Neural cell (in vitro differentiated cells): ENCODE measurements around the gene CISH. TPM values are rescaled to one million over a fixed set of nuclear protein-coding genes. Genes with fewer than 3 reads are reported as not detected.

Experiments used
- H2AFZ ChIP-seq: fragments of 200-600, 300-800 bp; sonication (generic), shearing (Covaris generic); 2 replicates; pipeline ENCODE4 v1.6.0; 2014; ENCODE audit warnings: low read depth, mild to moderate bottlenecking, antibody characterized with exemption, low read length, moderate library complexity
- H3F3A ChIP-seq: fragments of 200-600 bp; shearing (Covaris generic); 2 replicates; pipeline ENCODE4 v1.6.1; 2016; ENCODE audit warnings: mild to moderate bottlenecking, moderate library complexity, mixed read lengths, antibody characterized with exemption, low read length; ENCODE audit not compliant: insufficient read depth, poor library complexity, severe bottlenecking
- H3K27ac ChIP-seq: fragments of 200-600, 300-800 bp; sonication (generic), shearing (Covaris generic); 2 replicates; pipeline ENCODE4 v1.5.1; 2014; ENCODE audit warnings: mild to moderate bottlenecking, low read length, moderate library complexity
- H3K27me3 ChIP-seq: fragments of 300-800, 200-600 bp; sonication (generic), shearing (Covaris generic); 2 replicates; pipeline ENCODE4 v1.6.0; 2014; ENCODE audit warnings: mild to moderate bottlenecking, low read depth, low read length, moderate library complexity; ENCODE audit not compliant: insufficient read depth
- H3K36me3 ChIP-seq: fragments of 300-800, 200-600 bp; sonication (generic), shearing (Covaris generic); 2 replicates; pipeline ENCODE4 v1.5.1; 2014; ENCODE audit warnings: mild to moderate bottlenecking, antibody characterized with exemption, low read length, moderate library complexity; ENCODE audit not compliant: insufficient read depth
- H3K4me2 ChIP-seq: fragments of 300-800, 200-600 bp; sonication (generic), shearing (Covaris generic); 2 replicates; pipeline ENCODE4 v1.6.0; 2014; ENCODE audit warnings: mild to moderate bottlenecking, low read length
- H3K4me3 ChIP-seq: fragments of 300-800, 200-600 bp; sonication (generic), shearing (Covaris generic); 2 replicates; pipeline ENCODE4 v1.5.1; 2014; ENCODE audit warnings: mild to moderate bottlenecking, low read length, moderate library complexity
- H3K79me2 ChIP-seq: fragments of 200-600 bp; shearing (Covaris generic); replicated peaks from 2 replicates; pipeline ENCODE4 v1.6.0; 2014; ENCODE audit warnings: mild to moderate bottlenecking, low read length, moderate library complexity; ENCODE audit not compliant: insufficient read depth
- H3K9ac ChIP-seq: fragments of 300-800, 200-600 bp; sonication (generic), shearing (Covaris generic); 2 replicates; pipeline ENCODE4 v1.6.1; 2016; ENCODE audit warnings: mild to moderate bottlenecking, low read length, mixed read lengths
- H3K9me2 ChIP-seq: fragments of 200-600 bp; shearing (Covaris generic); 2 replicates; pipeline ENCODE4 v1.6.1; 2016; ENCODE audit warnings: mild to moderate bottlenecking, low read length, mixed read lengths; ENCODE audit not compliant: insufficient read depth
- H3K9me3 ChIP-seq: fragments of 200-600, 300-800 bp; sonication (generic), shearing (Covaris generic); 2 replicates; pipeline ENCODE4 v1.6.1; 2016; ENCODE audit warnings: mild to moderate bottlenecking, mixed run types, low read length, moderate library complexity, mixed read lengths
- H4K20me1 ChIP-seq: fragments of 200-600 bp; shearing (Covaris generic); 2 replicates; pipeline ENCODE4 v1.6.1; 2016; ENCODE audit warnings: mild to moderate bottlenecking, mixed run types; ENCODE audit not compliant: insufficient read depth
- CTCF ChIP-seq: fragments of 450-650 bp; IDR thresholded peaks from 2 replicates; pipeline ENCODE4 v1.5.1; 2014; ENCODE audit warnings: antibody characterized with exemption, mild to moderate bottlenecking, moderate library complexity; ENCODE audit not compliant: poor library complexity, severe bottlenecking
- EP300 ChIP-seq: fragments of 450-650 bp; conservative IDR thresholded peaks from 2 replicates; pipeline ENCODE4 v1.6.1; 2014; ENCODE audit warnings: antibody characterized with exemption, mild to moderate bottlenecking, moderate library complexity; ENCODE audit not compliant: poor library complexity, severe bottlenecking
- MXI1 ChIP-seq: fragments of 450-650 bp; conservative IDR thresholded peaks from 2 replicates; pipeline ENCODE4 v1.6.1; 2014; ENCODE audit warnings: antibody characterized with exemption, mild to moderate bottlenecking; ENCODE audit not compliant: poor library complexity, severe bottlenecking
- POLR2AphosphoS5 ChIP-seq: IDR thresholded peaks from 2 replicates; pipeline ENCODE4 v1.6.1; 2012
- REST ChIP-seq: IDR thresholded peaks from 2 replicates; pipeline ENCODE4 v1.6.1; 2012; ENCODE audit warnings: borderline replicate concordance
- SMC3 ChIP-seq: fragments of 450-650 bp; conservative IDR thresholded peaks from 2 replicates; pipeline ENCODE4 v1.6.1; 2014; ENCODE audit warnings: antibody characterized with exemption, mild to moderate bottlenecking, moderate library complexity; ENCODE audit not compliant: poor library complexity
- TAF1 ChIP-seq: IDR thresholded peaks from 2 replicates; pipeline ENCODE4 v1.6.1; 2012; ENCODE audit warnings: low read depth
- polyA minus RNA-seq: library from RNA; depleted of rRNA, polyadenylated mRNA; stranded (reverse); fragments of >200 nt; gene quantifications from 2 replicates; pipeline ENCODE4 v1.2.3, GENCODE V29; 2014
- polyA plus RNA-seq: library from polyadenylated mRNA; depleted of rRNA; stranded (reverse); fragments of >200 nt; gene quantifications from 2 replicates; pipeline ENCODE4 v1.2.3, GENCODE V29; 2014

Gene CISH
- not detected in 2 replicates for polyA plus RNA-seq
- polyA minus RNA-seq, result not detected in 2 replicates

DNA sequence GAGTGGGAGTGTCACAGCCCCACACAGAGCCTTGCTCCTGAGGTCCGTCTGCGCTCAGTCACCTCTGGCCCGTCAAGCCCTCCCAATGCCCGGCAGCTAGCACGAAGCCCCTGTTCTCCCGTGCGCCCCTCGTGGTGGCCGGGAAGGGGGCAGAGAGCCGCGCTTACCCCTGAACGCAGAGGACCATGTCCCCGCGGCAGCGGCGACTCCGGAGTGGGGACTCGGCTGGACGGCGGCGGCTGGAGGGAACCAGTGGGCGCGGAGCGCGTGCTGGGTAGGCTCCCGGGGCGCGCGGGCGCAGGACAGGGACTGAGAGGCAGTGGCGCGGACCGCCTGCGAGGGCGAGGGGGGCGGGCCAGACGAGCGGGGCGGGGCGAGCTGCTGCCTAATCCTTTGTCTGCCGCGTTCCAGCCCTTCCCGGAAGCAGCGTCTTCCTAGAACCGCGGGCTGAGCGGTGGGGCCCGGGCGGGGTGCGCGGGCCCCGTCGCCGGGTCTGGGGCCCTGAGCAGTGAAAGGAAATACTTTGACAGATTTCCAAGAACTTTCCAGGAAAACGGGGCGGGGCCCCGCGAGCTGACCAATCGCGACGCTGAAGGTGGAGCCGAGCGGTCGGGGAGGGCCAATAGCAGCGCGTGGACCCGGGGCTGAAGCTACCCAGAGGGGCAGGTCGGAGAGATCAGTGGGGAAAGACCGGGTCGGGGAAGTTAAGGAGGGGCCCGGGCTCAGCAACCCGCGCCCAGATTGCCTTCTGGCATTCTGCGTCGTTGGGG, at the start of gene CISH:
CISH (minus strand) TSS at position 311 of the 770 bp plus-strand sequence; CDS start at position 187, 124 bp downstream.
- Histone ChIP-seq H2AFZ (peak within 1 kb of the TSS; percentile 27), H3K9me2 (no peaks in the 10 kb centered on the region), H3K9me3 (no peaks in the 10 kb centered on the region), H3K27me3 (peaks cover 14% of the 10 kb centered on the region), H3K9ac (peak within 1 kb of the TSS; percentile 31), H3K36me3 (no peaks in the 10 kb centered on the region), H3F3A (peaks cover 5% of the 10 kb centered on the region), H3K4me2 (peak within 1 kb of the TSS; percentile 58), H4K20me1 (no peaks in the 10 kb centered on the region), H3K27ac (no peak within 1 kb of the TSS), H3K4me3 (peak within 1 kb of the TSS; percentile 79), H3K79me2 (no peaks in the 10 kb centered on the region)
- TF ChIP-seq CTCF (peak; percentile 70), TAF1 (no peak), MXI1 (peak; percentile 64), SMC3 (no peak)

DNA sequence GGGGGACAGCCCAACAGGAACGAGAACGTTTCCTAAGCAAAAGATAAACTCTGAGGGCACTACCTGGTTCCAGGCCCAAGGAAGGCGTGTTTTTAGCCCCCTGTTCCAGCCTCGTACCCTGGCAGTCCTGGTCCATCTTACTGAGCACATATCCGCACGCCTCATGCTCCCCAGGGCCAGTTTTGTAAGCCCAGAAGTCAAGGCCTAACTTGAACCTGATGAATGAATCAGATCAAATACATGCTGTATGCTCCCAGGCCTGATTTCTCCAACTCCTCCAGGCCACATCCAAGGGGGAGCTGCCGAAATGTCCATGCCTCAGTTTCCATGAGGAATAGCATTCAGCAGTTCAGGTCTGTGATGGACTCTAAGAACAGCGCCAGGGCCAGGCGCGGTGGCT, 48.8 kb upstream of the CISH start:
- Histone ChIP-seq H3K36me3 (no peaks in the 10 kb centered on the region), H3K9me3 (no peaks in the 10 kb centered on the region), H3F3A (no peaks in the 10 kb centered on the region), H3K9ac (no peak overlapping the region), H2AFZ (no peak overlapping the region), H3K27me3 (no peaks in the 10 kb centered on the region), H3K79me2 (no peaks in the 10 kb centered on the region), H3K4me2 (no peak overlapping the region), H3K27ac (no peak overlapping the region), H4K20me1 (no peaks in the 10 kb centered on the region), H3K4me3 (no peak overlapping the region), H3K9me2 (no peaks in the 10 kb centered on the region)
- TF ChIP-seq EP300 (no peak), POLR2AphosphoS5 (no peak), CTCF (no peak), MXI1 (no peak), REST (no peak)
